Muscle layer of colon (tissue), 2 donors: ENCODE data around the gene CEP76.
"Not testable (repeated sequence)": the region's sequence is repeated elsewhere in the genome, so short reads cannot be mapped to it uniquely, and the experiment has no call there.

Experiments used
- H3K27ac ChIP-seq: one replicate; pipeline ENCODE4 v1.7.0; 2013; ENCODE audit warnings: low read depth, mild to moderate bottlenecking, low read length, moderate library complexity
- H3K27me3 ChIP-seq, 2 donors: one replicate each; pipeline ENCODE4 v1.7.0; 2013; ENCODE audit warnings: low read length in 2 of 2, mild to moderate bottlenecking in 2 of 2; ENCODE audit not compliant: insufficient read depth in 2 of 2, control insufficient read depth in 1 of 2
- H3K36me3 ChIP-seq: one replicate; pipeline ENCODE4 v1.7.0; 2013; ENCODE audit warnings: mild to moderate bottlenecking, low read length; ENCODE audit not compliant: insufficient read depth
- H3K4me1 ChIP-seq: one replicate; pipeline ENCODE4 v1.7.0; 2013; ENCODE audit warnings: mild to moderate bottlenecking, low read length; ENCODE audit not compliant: insufficient read depth
- H3K4me3 ChIP-seq, 2 donors: one replicate each; pipeline ENCODE4 v1.7.0; 2013; ENCODE audit warnings: low read length in 2 of 2, low read depth in 1 of 2, mild to moderate bottlenecking in 1 of 2, moderate library complexity in 1 of 2
- H3K9ac ChIP-seq: one replicate; pipeline ENCODE4 v1.7.0; 2013; ENCODE audit warnings: low read length
- H3K9me3 ChIP-seq: one replicate; pipeline ENCODE4 v1.7.0; 2013; ENCODE audit warnings: mild to moderate bottlenecking, low read length
- donor health status: abdominal sarcoma.
- donor health status: Adenocarcinoma of cecum.

CEP76 gene

DNA sequence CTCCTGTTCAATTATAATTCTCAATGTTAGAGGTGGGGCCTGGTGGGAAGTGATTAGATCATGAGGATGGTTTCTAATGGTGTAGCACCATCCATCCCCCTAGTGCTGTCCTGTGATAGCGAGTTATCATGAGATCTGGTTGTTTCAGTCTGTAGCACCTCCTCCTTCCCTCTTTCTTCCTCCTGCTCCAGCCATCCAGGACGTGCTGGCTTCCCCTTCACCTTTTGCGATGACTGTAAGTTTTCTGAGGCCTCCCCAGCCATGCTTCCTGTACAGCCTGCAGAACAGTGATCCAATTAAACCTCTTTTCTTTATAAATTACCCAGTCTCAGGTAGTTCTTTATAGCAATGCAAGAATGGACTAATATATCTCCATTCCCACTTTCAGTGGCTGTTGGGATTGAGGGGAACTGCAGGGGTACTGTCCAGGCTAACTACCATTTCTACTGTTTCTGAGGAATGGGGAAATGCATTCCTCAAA lies 63.8 kb downstream of the CEP76 start:
- Histone ChIP-seq H3K27ac (no peak overlapping the region), H3K27me3 (no peaks in the 10 kb centered on the region), H3K4me3 (no peak overlapping the region), H3K4me1 (no peaks in the 10 kb centered on the region), H3K9ac (no peak overlapping the region), H3K36me3 (no peaks in the 10 kb centered on the region), H3K9me3 (no peaks in the 10 kb centered on the region)

DNA sequence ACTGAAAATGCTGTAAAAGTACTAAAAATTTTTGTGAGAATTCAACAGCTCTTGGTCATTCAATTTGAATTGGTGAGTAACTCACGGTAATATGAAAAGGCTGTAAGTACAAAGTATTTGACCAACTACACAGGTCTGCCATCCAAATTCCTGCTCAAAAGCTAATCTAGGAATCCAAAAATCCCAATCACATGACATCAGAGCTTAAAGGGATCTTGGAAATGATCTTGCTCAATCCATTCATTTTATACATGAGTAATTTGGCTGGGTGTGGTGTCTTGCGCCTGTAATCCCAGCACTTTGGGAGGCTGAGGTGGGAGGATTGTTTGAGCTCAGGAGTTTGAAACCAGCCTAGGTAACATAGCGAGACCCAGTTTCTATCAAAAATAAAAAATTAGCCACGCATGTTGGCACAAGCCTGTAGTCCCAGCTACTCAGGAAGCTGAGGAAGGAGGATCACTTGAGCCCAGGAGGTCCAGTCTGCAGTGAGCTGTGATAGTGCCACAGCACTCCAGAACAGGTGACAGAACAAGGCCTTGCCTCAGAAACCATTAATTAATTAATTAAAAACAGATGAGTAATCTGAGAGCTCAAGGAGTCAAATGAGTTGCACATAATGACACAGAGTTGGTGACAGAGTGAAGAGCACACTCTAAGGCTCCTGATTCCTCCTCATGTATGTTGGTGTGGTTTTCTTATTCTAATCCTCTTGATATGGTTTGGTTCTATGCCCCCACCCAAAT lies 64.5 kb downstream of the CEP76 start:
- no peak overlapping the region for H3K27ac ChIP-seq
- no peak overlapping the region for H3K9ac ChIP-seq
- no peaks in the 10 kb centered on the region for H3K27me3 ChIP-seq
- H3K4me3 ChIP-seq, result no peak overlapping the region
- H3K4me1 ChIP-seq, result no peaks in the 10 kb centered on the region
- no peaks in the 10 kb centered on the region for H3K36me3 ChIP-seq
- no peaks in the 10 kb centered on the region for H3K9me3 ChIP-seq

DNA sequence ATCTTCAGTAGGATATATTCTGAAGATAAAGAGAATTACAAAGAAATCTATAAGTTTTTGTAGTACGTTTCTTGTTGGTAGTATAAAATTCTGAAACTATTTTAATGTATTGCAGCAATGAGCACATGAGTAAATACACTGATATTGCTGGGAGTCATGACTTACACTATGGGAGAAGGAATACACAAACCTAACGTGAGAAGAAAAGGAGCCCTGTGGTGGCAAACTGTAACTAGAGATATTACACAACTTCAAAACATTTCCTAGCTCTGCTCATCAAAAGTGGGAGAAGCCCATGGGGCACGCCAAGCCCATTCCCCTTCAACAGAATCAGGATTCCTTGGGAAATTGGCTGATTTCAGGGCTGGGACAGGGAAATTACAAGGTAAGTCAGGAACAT lies 65.1 kb downstream of the CEP76 start:
- H3K36me3 ChIP-seq, result no peaks in the 10 kb centered on the region
- H3K4me3 ChIP-seq, result no peak overlapping the region
- no peaks in the 10 kb centered on the region for H3K27me3 ChIP-seq
- H3K27ac ChIP-seq, result no peak overlapping the region
- no peaks in the 10 kb centered on the region for H3K9me3 ChIP-seq
- no peaks in the 10 kb centered on the region for H3K4me1 ChIP-seq
- H3K9ac ChIP-seq, result no peak overlapping the region

DNA sequence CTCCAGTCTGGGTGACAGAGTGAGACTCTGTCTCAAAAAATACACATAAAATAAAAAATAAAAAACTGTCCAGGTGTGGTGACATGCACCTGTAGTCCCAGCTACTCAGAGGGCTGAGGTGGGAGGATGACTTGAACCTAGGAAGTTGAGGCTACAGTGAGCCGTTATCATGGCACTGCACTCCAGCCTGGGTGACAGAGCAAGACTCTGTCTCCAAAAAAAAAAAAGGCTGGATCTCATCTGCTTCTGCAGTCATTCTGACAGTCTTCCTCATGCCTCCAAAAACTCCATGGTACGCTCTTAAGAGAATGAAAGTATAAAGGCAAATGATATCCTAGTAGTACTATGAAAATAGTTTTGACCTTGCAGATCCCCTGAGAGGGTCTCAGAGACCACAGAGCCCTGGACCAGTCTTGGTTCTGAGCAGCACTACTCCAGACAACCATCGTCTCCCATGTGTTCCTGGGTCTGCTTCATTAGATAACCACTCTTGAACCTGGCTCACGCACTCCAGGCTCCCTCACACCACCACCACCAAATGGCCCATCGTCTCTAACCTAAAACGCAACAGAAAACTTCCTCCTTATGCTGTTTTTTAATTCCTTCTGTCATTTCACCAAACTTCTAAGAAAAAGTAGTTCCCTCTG lies 70.6 kb downstream of the CEP76 start:
- Histone ChIP-seq H3K9me3 (no peaks in the 10 kb centered on the region), H3K4me1 (no peaks in the 10 kb centered on the region), H3K36me3 (no peaks in the 10 kb centered on the region), H3K4me3 (no peak overlapping the region), H3K27me3 (no peaks in the 10 kb centered on the region), H3K9ac (no peak overlapping the region), H3K27ac (no peak overlapping the region)

DNA sequence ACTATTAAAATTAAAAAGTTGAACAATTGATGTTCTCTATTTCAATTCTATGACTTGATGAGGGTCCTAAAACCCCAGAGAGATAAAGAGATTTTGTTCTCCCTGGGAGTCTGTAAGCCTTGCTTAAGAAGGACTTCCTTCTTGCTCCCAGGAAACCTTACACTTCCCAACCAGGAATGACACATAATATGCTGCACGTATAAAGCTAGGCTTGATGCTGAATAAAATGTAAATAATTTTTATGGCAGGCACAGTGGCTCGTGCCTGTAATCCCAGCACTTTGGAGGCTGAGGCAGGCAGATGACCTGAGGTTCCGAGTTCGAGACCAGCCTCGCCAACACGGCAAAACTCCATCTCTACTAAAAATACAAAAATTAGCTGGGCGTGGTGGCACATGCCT lies 72.4 kb downstream of the CEP76 start:
- H3K9me3 ChIP-seq, result no peaks in the 10 kb centered on the region
- H3K27me3 ChIP-seq, result no peaks in the 10 kb centered on the region
- no peak overlapping the region for H3K4me3 ChIP-seq
- H3K36me3 ChIP-seq, result no peaks in the 10 kb centered on the region
- no peak overlapping the region for H3K9ac ChIP-seq
- H3K27ac ChIP-seq, result no peak overlapping the region
- H3K4me1 ChIP-seq, result no peaks in the 10 kb centered on the region

DNA sequence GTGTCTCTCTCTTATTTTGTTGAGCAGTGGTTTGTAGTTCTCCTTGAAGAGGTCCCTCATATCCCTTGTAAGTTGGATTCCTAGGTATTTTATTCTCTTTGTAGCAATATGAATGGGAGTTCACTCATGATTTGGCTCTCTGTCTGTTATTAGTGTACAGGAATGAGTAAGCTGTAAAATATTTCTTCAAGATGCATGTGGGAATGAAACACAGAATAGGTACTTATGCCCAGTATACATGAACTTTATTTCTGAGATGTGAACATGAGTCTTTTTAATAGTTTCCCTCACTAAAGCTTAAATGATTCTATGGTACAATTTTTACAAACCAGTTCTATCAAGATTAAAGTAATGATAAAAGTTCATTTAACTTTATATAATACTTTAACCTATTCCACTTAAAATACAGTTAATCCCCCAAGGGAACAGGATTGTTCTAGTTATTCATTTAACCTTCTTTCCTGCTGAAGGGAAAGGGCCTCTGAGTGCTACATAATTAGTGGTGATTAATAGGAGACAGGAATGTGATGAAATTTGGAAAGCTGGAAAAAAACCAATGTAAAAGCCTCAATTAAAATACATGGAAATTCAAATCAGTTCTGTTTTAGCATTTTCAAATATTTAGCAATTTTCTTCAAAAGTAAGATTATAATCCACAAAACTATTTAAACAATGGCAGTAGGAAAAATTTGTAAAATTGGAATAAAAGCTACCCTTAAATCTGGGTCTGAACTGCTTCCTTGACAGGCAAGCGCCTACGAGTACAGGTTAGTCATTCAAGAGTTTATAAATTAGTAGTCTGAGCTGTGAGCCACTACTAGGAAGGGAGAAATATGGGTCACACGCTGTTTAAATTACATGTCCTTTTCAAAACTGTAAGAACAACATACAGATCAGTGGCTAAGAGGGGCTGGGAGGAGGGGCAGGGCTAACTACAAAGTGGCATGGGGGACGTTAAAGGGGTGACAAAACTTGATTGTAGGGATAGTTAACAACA lies 73.5 kb downstream of the CEP76 start:
- Histone ChIP-seq H3K36me3 (no peaks in the 10 kb centered on the region), H3K9me3 (no peaks in the 10 kb centered on the region), H3K27me3 (no peaks in the 10 kb centered on the region), H3K4me1 (no peaks in the 10 kb centered on the region), H3K4me3 (no peak overlapping the region), H3K27ac (no peak overlapping the region), H3K9ac (no peak overlapping the region)

DNA sequence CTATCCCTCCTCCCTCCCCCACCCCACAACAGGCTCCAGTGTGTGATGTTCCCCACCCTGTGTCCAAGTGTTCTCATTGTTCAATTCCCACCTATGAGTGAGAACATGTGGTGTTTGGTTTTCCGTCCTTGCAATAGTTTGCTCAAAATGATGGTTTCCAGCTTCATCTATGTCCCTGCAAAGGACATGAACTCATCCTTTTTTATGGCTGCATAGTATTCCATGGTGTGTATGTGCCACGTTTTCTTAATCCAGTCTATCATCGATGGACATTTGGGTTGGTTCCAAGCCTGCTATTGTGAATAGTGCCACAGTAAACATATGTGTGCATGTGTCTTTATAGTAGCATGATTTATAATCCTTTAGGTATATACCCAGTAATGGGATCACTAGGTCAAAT lies 75.3 kb downstream of the CEP76 start:
- H3K9me3 ChIP-seq, H3K4me1 ChIP-seq, H3K4me3 ChIP-seq, H3K9ac ChIP-seq, H3K36me3 ChIP-seq, H3K27me3 ChIP-seq, H3K27ac ChIP-seq: not testable (repeated sequence)

DNA sequence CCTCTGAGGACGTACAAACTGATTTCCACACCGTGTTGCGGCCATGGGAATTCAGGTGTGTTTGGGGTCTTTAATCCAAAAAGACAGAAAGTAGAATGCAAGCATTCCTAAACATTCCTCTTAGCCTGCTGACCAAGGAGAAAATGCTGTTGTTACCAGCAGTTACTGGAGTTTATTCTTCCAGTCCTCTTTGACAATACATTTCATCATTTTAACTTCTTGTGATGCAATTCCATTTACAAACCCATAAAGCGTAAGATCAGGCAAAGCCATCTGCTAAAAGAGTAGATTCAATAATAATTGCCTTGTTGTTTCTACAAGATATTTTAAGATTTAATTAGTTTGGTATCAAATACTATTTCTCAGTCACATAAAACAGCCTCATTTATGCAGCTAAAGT lies 77.3 kb downstream of the CEP76 start:
- no peak overlapping the region for H3K27ac ChIP-seq
- H3K9ac ChIP-seq, result no peak overlapping the region
- no peaks in the 10 kb centered on the region for H3K9me3 ChIP-seq
- H3K4me1 ChIP-seq, result no peaks in the 10 kb centered on the region
- H3K27me3 ChIP-seq, result no peaks in the 10 kb centered on the region
- no peak overlapping the region for H3K4me3 ChIP-seq
- no peaks in the 10 kb centered on the region for H3K36me3 ChIP-seq
